K562 (cell line): ENCODE measurements around the gene MATK. TPM values are rescaled to one million over a fixed set of nuclear protein-coding genes. Genes with fewer than 3 reads are reported as not detected.

Source experiments
- ATAC-seq: fragments of 200-7000 bp; cut with Tn5 transposase; 3 replicates; pipeline ENCODE4 v1.9.1; 2020; ENCODE audit warnings: moderate library complexity
- BruUV-seq: library from RNA; stranded (reverse); fragments of 400-500 nt; replicated peaks from 2 replicates; lab custom pipeline; 2021; lab: Mats Ljungman, UMichigan
- CTCF ChIA-PET: fragments of 300-600 bp; formaldehyde crosslinking; extraction: SDS; loops from one replicate; lab custom pipeline; 2021; ENCODE audit warnings: low intra/inter-chr PET ratio; lab: Yijun Ruan, JAX
- POLR2A ChIA-PET: fragments of 300-600, 350-650 bp; sonication (Branson Sonifier 250); formaldehyde crosslinking; extraction: SDS; loops from one replicate; lab custom pipeline; 2021; ENCODE audit warnings: antibody characterized with exemption, inconsistent platforms; lab: Yijun Ruan, JAX
- DNase-seq, 4 experiments: peaks; one replicate each; pipeline versions ENCODE4 v3.0.0 to v3.0.0-alpha.2; 2011 to 2018; ENCODE audit warnings: low spot score in 3 of 4, mixed read lengths in 3 of 4; ENCODE audit errors: extremely low read depth in 1 of 4
- FAIRE-seq: peaks from 2 replicates; lab custom pipeline; 2011; peaks lifted over from hg19 to GRCh38; lab: Jason Lieb, UNC
- H2AFZ ChIP-seq: 2 replicates; pipeline ENCODE4 v1.6.0; 2011; ENCODE audit warnings: low read depth, low read length, control low read depth, inconsistent platforms
- H3K27ac ChIP-seq: fragments of 200-600 bp; 3 replicates; pipeline ENCODE4 v1.8.0; 2011; ENCODE audit warnings: low read depth, mild to moderate bottlenecking, control low read depth, inconsistent platforms, low read length, moderate library complexity, mixed read lengths; ENCODE audit errors: extremely low read depth
- H3K27me3 ChIP-seq, 2 experiments: fragments of 300-600 bp in 1 of 2; 2 replicates in 1 of 2; 3 replicates in 1 of 2; pipeline versions ENCODE4 v1.6.0 to v1.8.0; 2011; ENCODE audit warnings: inconsistent platforms in 2 of 2, low read length in 2 of 2, mild to moderate bottlenecking in 1 of 2, mixed read lengths in 1 of 2, moderate library complexity in 1 of 2; ENCODE audit not compliant: control insufficient read depth in 2 of 2, insufficient read depth in 2 of 2
- H3K36me3 ChIP-seq: fragments of 300-600 bp; 3 replicates; pipeline ENCODE4 v1.8.0; 2011; ENCODE audit warnings: mild to moderate bottlenecking, low read length, inconsistent platforms; ENCODE audit not compliant: control insufficient read depth, insufficient read depth
- H3K4me1 ChIP-seq, 2 experiments: fragments of 200-600 bp in 1 of 2; replicated peaks in 1 of 2; 2 replicates in 1 of 2; 3 replicates in 1 of 2; pipeline versions ENCODE4 v1.5.1 to v1.8.0; 2011; ENCODE audit warnings: inconsistent platforms in 2 of 2, low read length in 2 of 2, mild to moderate bottlenecking in 1 of 2, mixed read lengths in 1 of 2, moderate library complexity in 1 of 2; ENCODE audit not compliant: control insufficient read depth in 2 of 2, insufficient read depth in 2 of 2
- H3K4me2 ChIP-seq: 2 replicates; pipeline ENCODE4 v1.6.1; 2011; ENCODE audit warnings: low read length, control low read depth, inconsistent platforms, mixed read lengths; ENCODE audit not compliant: insufficient read depth
- H3K4me3 ChIP-seq: fragments of 200-600 bp; sonication (generic), shearing (Covaris generic); 2 replicates; pipeline ENCODE4 v1.5.1; 2016; ENCODE audit warnings: control low read depth, inconsistent platforms
- H3K79me2 ChIP-seq: fragments of 200-600 bp; 3 replicates; pipeline ENCODE4 v1.8.0; 2011; ENCODE audit warnings: low read length, inconsistent platforms; ENCODE audit not compliant: control insufficient read depth, insufficient read depth
- H3K9ac ChIP-seq, 2 experiments: 2 replicates each; pipeline versions ENCODE4 v1.6.0 to v1.6.1; 2011; ENCODE audit warnings: low read depth in 2 of 2, low read length in 2 of 2, control low read depth in 1 of 2, inconsistent platforms in 1 of 2, mild to moderate bottlenecking in 1 of 2, mixed read lengths in 1 of 2; ENCODE audit not compliant: insufficient read depth in 1 of 2
- H3K9me1 ChIP-seq: one replicate; pipeline ENCODE4 v1.6.0; 2011; ENCODE audit warnings: inconsistent platforms, mild to moderate bottlenecking, low read length, moderate library complexity; ENCODE audit not compliant: control insufficient read depth, insufficient read depth
- H3K9me3 ChIP-seq: replicated peaks from 2 replicates; pipeline ENCODE4 v1.5.1; 2011; ENCODE audit warnings: low read depth, low read length, inconsistent platforms; ENCODE audit not compliant: control insufficient read depth, insufficient read depth
- H4K20me1 ChIP-seq: replicated peaks from 2 replicates; pipeline ENCODE4 v1.6.1; 2011; ENCODE audit warnings: low read length, inconsistent platforms, mixed read lengths; ENCODE audit not compliant: control insufficient read depth, insufficient read depth
- PCBP1 ChIP-seq: fragments of 200-400 bp; formaldehyde crosslinking; IDR thresholded peaks from 2 replicates; pipeline ENCODE4 v1.6.1; 2018; ENCODE audit warnings: mild to moderate bottlenecking, low read depth, low read length; ENCODE audit not compliant: poor library complexity, severe bottlenecking
- POLR2AphosphoS2 ChIP-seq: IDR thresholded peaks from 2 replicates; pipeline ENCODE4 v1.6.1; 2012; ENCODE audit warnings: low read length, improper control_type of control experiment
- POLR2G ChIP-seq: fragments of 200-400 bp; formaldehyde crosslinking; IDR thresholded peaks from 2 replicates; pipeline ENCODE4 v1.6.1; 2017; ENCODE audit warnings: low read depth, mild to moderate bottlenecking, antibody characterized with exemption, low read length, moderate library complexity
- RBFOX2 ChIP-seq: fragments of 200-400 bp; formaldehyde crosslinking; IDR thresholded peaks from 2 replicates; pipeline ENCODE4 v1.6.1; 2017; ENCODE audit warnings: low read depth, mild to moderate bottlenecking, low read length, moderate library complexity
- SP1 ChIP-seq: sonication (generic); formaldehyde crosslinking; IDR thresholded peaks from 2 replicates; pipeline ENCODE4 v1.8.1; 2022; ENCODE audit warnings: mild to moderate bottlenecking, missing genetic modification reagents
- WGBS: fragments of 100-300 bp; shearing (Covaris generic); methylation state at CpG from one replicate; pipeline ENCODE4 v1.1.6; 2016; ENCODE audit warnings: low coverage, mixed read lengths; ENCODE audit not compliant: insufficient coverage; ENCODE audit errors: missing lambda C conversion rate; 5-methylcytosine and 5-hydroxymethylcytosine counted together
- in situ Hi-C: fragments of 300-500 bp; cut with MboI; formaldehyde crosslinking; loops from 4 replicates; pipeline ENCODE4 v1.15.0; 2018; ENCODE audit warnings: inconsistent platforms, mixed read lengths
- intact Hi-C: fragments of 100-400 bp; cut with micrococcal nuclease; formaldehyde crosslinking; loops from 2 replicates; pipeline ENCODE4 v1.14.2; 2022
- polyA plus RNA-seq, 8 experiments: library from polyadenylated mRNA; depleted of rRNA in 4 of 8; stranded (reverse) in 5 of 8; unstranded in 3 of 8; fragments of >200 nt; fragmentation: Nextera tagmentation in 2 of 8; fragmentation: Illumina TruSeq in 1 of 8; extraction: Ambion mirVana in 2 of 8; extraction: Trizol in 1 of 8; gene quantifications; 2 replicates each; pipeline versions ENCODE4 v1.2.1 to v1.2.3, GENCODE V29; 2011 to 2014; ENCODE audit warnings: inconsistent platforms in 1 of 8, missing spikeins in 1 of 8
- total RNA-seq, 7 experiments: library from RNA; depleted of rRNA in 6 of 7; stranded (reverse); fragments of >200 nt in 6 of 7; fragmentation: Illumina TruSeq in 2 of 7; extraction: Trizol in 2 of 7; gene quantifications; 2 replicates each; pipeline versions ENCODE4 v1.2.1 to v1.2.3, GENCODE V29; 2011 to 2021; ENCODE audit warnings: low replicate concordance in 1 of 7

MATK gene
- total and polyA plus RNA-seq, 9 of the 15 experiments (the other 6 are each of a cell fraction or from before 2014, with no cell fraction given) = 0.08 to 41.5 (median 21.4) TPM

DNA sequence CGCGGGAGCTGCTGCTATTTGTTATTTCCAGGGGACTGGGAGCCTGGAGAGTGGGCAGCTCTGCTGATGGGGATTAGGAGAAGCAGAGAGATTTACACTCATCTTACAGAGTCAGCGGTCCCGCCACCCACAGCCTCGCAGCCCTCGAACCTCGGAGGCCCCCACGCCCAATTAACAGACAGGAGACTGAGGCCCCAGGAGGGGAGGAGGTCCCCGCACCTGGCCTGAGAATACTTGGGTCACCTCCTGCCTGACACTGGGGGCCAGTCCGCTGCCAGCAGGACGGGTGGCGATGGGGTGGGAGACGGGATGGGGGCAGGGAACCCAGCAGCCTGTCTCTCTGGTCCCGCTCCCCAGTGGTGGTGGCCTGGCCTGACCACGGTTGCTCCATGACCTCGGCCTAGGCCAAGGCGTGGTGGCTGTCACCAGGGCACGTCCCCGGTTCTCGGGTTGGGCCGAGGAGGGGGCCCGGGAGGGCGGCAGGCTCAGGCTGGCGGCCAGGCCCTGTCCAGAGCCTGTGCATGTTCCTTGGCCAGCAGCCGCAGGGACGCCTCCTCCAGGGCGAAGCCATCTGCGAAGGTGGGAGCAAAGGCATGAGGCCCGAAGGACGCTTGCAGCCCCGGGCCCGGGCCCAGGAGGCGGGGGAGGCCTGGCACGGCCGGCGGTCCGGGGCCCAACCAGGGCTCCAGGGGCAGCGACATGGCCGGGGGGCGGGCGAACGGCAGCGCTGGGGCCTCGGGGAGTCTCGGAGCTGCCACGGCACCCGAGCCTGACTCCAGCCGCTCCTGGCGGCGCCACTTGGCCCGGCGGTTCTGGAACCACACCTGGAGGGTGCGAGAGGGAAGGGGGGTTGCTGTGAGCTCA lies 15.8 kb downstream of the MATK start:
- no peaks in the 10 kb centered on the region for H3K27me3 ChIP-seq
- 83% methylated on average over 31 of the region's 53 CpGs for WGBS
- FAIRE-seq (no peak), DNase-seq (no peak), ATAC-seq (no peak)
- in situ Hi-C loops (no loop called here), intact Hi-C loops (no loop called here)
- H3K36me3 ChIP-seq = peaks cover 22% of the 10 kb centered on the region; the same call in 1 of the 3 replicates
- no TSS peak for BruUV-seq
- H3K4me2 ChIP-seq = no peak overlapping the region
- H4K20me1 ChIP-seq = no peaks in the 10 kb centered on the region
- no peak overlapping the region for H2AFZ ChIP-seq
- no peak for TF ChIP-seq SP1
- TF ChIP-seq PCBP1 = peak; percentile 29
- H3K27ac ChIP-seq = no peak overlapping the region
- no peak overlapping the region for H3K4me3 ChIP-seq
- no peaks in the 10 kb centered on the region for H3K9me3 ChIP-seq
- ChIA-PET CTCF (no interaction called here), POLR2A (interaction anchor here (0.6 to 5.9 kb wide), 2 partner anchors 7 to 15 kb away, joined by 3 to 48 read pairs; partner anchors contain the start of genes APBA3 and MRPL54)
- no peaks in the 10 kb centered on the region for H3K79me2 ChIP-seq
- peaks cover 0 to 57% of the 10 kb centered on the region in 2 experiments; a peak in 3 of 5 replicates for H3K4me1 ChIP-seq
- no peaks in the 10 kb centered on the region for H3K9me1 ChIP-seq
- peak overlapping the region in 1 of 2 experiments; percentile 52; a peak in 1 of 4 replicates for H3K9ac ChIP-seq

DNA sequence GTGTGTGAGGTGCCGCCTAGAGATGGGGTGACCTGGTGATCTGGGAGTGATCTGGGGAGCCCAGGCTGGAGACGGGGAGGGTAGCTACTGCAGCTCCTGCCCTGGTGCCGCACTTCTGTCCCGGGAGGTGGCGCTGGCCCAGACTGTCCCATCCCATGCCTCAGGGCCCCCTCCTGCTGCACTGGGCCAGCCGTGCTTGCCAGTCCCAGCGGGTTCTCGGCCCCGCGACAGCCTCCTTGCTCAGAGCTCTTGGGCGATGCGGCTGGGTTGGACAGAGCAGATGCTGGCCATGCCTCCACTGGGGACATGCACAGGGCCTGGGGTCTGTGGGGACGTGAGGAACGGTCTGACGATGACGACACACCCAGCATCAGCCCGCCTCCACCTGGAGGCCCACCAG lies 16.7 kb downstream of the MATK start:
- no peak for FAIRE-seq
- no peak for DNase-seq
- no peaks in the 10 kb centered on the region for H3K9me3 ChIP-seq
- no peaks in the 10 kb centered on the region for H3K79me2 ChIP-seq
- H3K27ac ChIP-seq = no peak overlapping the region
- ATAC-seq = no peak
- peaks cover 0 to 49% of the 10 kb centered on the region in 2 experiments; a peak in 2 of 5 replicates for H3K4me1 ChIP-seq
- H4K20me1 ChIP-seq = no peaks in the 10 kb centered on the region
- peaks cover 28% of the 10 kb centered on the region; the same call in 2 of the 3 replicates for H3K36me3 ChIP-seq
- CTCF ChIA-PET = no interaction called here
- no peaks in the 10 kb centered on the region for H3K9me1 ChIP-seq
- no peaks in the 10 kb centered on the region for H3K27me3 ChIP-seq
- no TSS peak for BruUV-seq
- POLR2A ChIA-PET = interaction anchor here (0.6 to 1.2 kb wide), 4 partner anchors 10 to 292 kb away, joined by 3 to 7 read pairs (median 4); no protein-coding TSS in a partner anchor
- no peak overlapping the region for H2AFZ ChIP-seq
- in situ Hi-C loops = no loop called here
- 91% methylated on average over 12 of the region's 17 CpGs for WGBS
- no peak overlapping the region for H3K4me2 ChIP-seq
- peak; percentile 43; the same call in 1 of the 2 replicates for TF ChIP-seq POLR2G
- TF ChIP-seq POLR2AphosphoS2 = no peak
- peak; percentile 46 for TF ChIP-seq RBFOX2
- intact Hi-C loops = no loop called here
- H3K4me3 ChIP-seq = no peak overlapping the region
- H3K9ac ChIP-seq = peak overlapping the region in 1 of 2 experiments; percentile 45; a peak in 1 of 4 replicates
